ENCODE measurements around the gene AQP3. TPM values are rescaled to one million over a fixed set of nuclear protein-coding genes. Genes with fewer than 3 reads are reported as not detected.

Gene AQP3
- total and polyA plus RNA-seq, 2 of the 8 experiments (the other 6 are each of a cell fraction or from before 2014, with no cell fraction given) = 2.6 to 7.6 TPM

GRCh38 chr9:33440204-33440603 is 7.2 kb downstream of the AQP3 start:
- no peak overlapping the region for H3K18ac ChIP-seq (ENCODE audit: extremely low read depth, low read length)
- no peaks in the 10 kb centered on the region for H3K9me3 ChIP-seq (ENCODE audit: insufficient read depth in 2 of 2, low read depth in 1 of 2, low read length in 1 of 2)
- H3K4me3 ChIP-seq (ENCODE audit: extremely low read depth in 1 of 4, insufficient read depth in 2 of 4, low read depth in 3 of 4, low read length in 4 of 4) = no peak overlapping the region
- H3K79me2 ChIP-seq (ENCODE audit: control insufficient read depth in 1 of 2, insufficient read depth in 2 of 2, low read length in 2 of 2) = no peaks in the 10 kb centered on the region
- TF ChIP-seq TBP (IDR thresholded peaks at IDR 0.05; ENCODE audit: low read depth, low read length) (no peak), CHD2 (IDR thresholded peaks at IDR 0.05; ENCODE audit: low read length) (no peak), EGR1 (IDR thresholded peaks at IDR 0.05; ENCODE audit: borderline replicate concordance, low read depth, low read length) (no peak), SP1 (IDR thresholded peaks at IDR 0.05; ENCODE audit: low read depth, low read length) (no peak), FOSL1 (IDR thresholded peaks at IDR 0.05; ENCODE audit: insufficient read depth, low read depth, low read length) (no peak), KDM4A (IDR thresholded peaks at IDR 0.05; ENCODE audit: low read depth, low read length, severe bottlenecking) (no peak), NANOG (IDR thresholded peaks at IDR 0.05; ENCODE audit: insufficient read depth, low read depth, low read length, poor library complexity, severe bottlenecking) (no peak), JUND (IDR thresholded peaks at IDR 0.05; ENCODE audit: low read length) (no peak), SIX5 (IDR thresholded peaks at IDR 0.05; ENCODE audit: low read depth, low read length) (no peak), SUZ12 (IDR thresholded peaks at IDR 0.05; ENCODE audit: low read length) (no peak), JUN (IDR thresholded peaks at IDR 0.05; ENCODE audit: low read depth, low read length) (no peak), SAP30 (IDR thresholded peaks at IDR 0.05; ENCODE audit: insufficient read depth, insufficient replicate concordance, low read length) (no peak), YY1 (IDR thresholded peaks at IDR 0.05; ENCODE audit: low read depth, low read length) (no peak)
- H3K27ac ChIP-seq (ENCODE audit: low read depth, low read length) = no peak overlapping the region
- H2BK120ac ChIP-seq (replicated peaks; ENCODE audit: low read depth, low read length) = no peak overlapping the region
- no peak for FAIRE-seq
- no peak overlapping the region for H2AFZ ChIP-seq (ENCODE audit: low read length)
- H3K56ac ChIP-seq (replicated peaks; ENCODE audit: insufficient read length, low read depth, low read length) = no peak overlapping the region
- H3K4me1 ChIP-seq (replicated peaks in 1 of 4; ENCODE audit: control insufficient read depth in 3 of 4, insufficient read depth in 4 of 4, low read length in 3 of 4) = peaks cover 0 to 14% (median 7%) of the 10 kb centered on the region in 4 experiments; a peak in 3 of 7 replicates
- H4K20me1 ChIP-seq (replicated peaks in 1 of 2; ENCODE audit: control insufficient read depth in 1 of 2, insufficient read depth in 2 of 2, low read length in 2 of 2) = no peaks in the 10 kb centered on the region
- no peak overlapping the region for H2BK15ac ChIP-seq (ENCODE audit: low read length)
- H4K5ac ChIP-seq (ENCODE audit: insufficient read length, low read depth, low read length) = no peak overlapping the region
- WGBS, 2 experiments (ENCODE audit: extremely low coverage in 1 of 2, insufficient coverage in 1 of 2, insufficient read length in 1 of 2, insufficient replicate concordance in 2 of 2, low coverage in 1 of 2, low lambda C conversion rate in 2 of 2, missing lambda C conversion rate in 1 of 2) = 90% methylated on average over 7 of the region's 7 CpGs; no CpG with 5 or more reads in 1 of the 2 experiments
- no peak overlapping the region for H2BK20ac ChIP-seq (ENCODE audit: low read length)
- H3K4me2 ChIP-seq (ENCODE audit: insufficient read depth in 1 of 2, low read depth in 2 of 2, low read length in 2 of 2) = no peak overlapping the region
- H3K23ac ChIP-seq (ENCODE audit: insufficient read length) = no peak overlapping the region
- H3K4ac ChIP-seq (replicated peaks; ENCODE audit: insufficient read length, low read depth, low read length) = no peak overlapping the region
- ChIA-PET POLR2A (ENCODE audit: partially characterized antibody) (interaction anchor here (1.3 kb wide), 1 partner anchor 14 kb away, joined by 3 read pairs; no protein-coding TSS in a partner anchor), CTCF (ENCODE audit: partially characterized antibody) (interaction anchor here (1.0 to 9.1 kb wide), 6 partner anchors 13 to 65 kb away, joined by 3 to 63 read pairs (median 5); no protein-coding TSS in a partner anchor)
- H2AK5ac ChIP-seq (ENCODE audit: low read depth, low read length) = no peak overlapping the region
- no peaks in the 10 kb centered on the region for H3K23me2 ChIP-seq (ENCODE audit: low read depth, low read length)
- no peak overlapping the region for H3K9ac ChIP-seq (replicated peaks in 1 of 4; ENCODE audit: extremely low read depth in 1 of 4, low read depth in 3 of 4, low read length in 3 of 4)
- DNase-seq (ENCODE audit: low read depth in 1 of 2, low spot score in 2 of 2) = no peak
- no peak overlapping the region; the same call in 1 of the 2 replicates for H4K8ac ChIP-seq (ENCODE audit: extremely low read depth, insufficient read depth, low read length)
- no peaks in the 10 kb centered on the region; a peak in 1 of 7 replicates for H3K27me3 ChIP-seq (replicated peaks in 1 of 4; ENCODE audit: control insufficient read depth in 3 of 4, extremely low read depth in 1 of 4, insufficient read depth in 3 of 4, low read length in 3 of 4)
- no peak overlapping the region for H2BK12ac ChIP-seq (ENCODE audit: low read depth, low read length)
- no peaks in the 10 kb centered on the region for H3K36me3 ChIP-seq (ENCODE audit: control insufficient read depth in 2 of 4, insufficient read depth in 4 of 4, low read length in 3 of 4)
- no peaks in the 10 kb centered on the region for H3K79me1 ChIP-seq (ENCODE audit: low read depth, low read length)
- H4K91ac ChIP-seq (replicated peaks; ENCODE audit: insufficient read length, low read length) = no peak overlapping the region
- no peak overlapping the region for H3K14ac ChIP-seq (ENCODE audit: insufficient read length)
- no peak overlapping the region for H2BK5ac ChIP-seq (ENCODE audit: low read depth, low read length)
